ENCODE results near the gene ZSWIM8. TPM values are rescaled to one million over a fixed set of nuclear protein-coding genes. Genes with fewer than 3 reads are reported as not detected.

The ZSWIM8 gene
- total and polyA plus RNA-seq, 10 of the 15 experiments (the other 5 are each of a cell fraction or from before 2014, with no cell fraction given): 7.8 to 47.1 (median 23.6) TPM

DNA sequence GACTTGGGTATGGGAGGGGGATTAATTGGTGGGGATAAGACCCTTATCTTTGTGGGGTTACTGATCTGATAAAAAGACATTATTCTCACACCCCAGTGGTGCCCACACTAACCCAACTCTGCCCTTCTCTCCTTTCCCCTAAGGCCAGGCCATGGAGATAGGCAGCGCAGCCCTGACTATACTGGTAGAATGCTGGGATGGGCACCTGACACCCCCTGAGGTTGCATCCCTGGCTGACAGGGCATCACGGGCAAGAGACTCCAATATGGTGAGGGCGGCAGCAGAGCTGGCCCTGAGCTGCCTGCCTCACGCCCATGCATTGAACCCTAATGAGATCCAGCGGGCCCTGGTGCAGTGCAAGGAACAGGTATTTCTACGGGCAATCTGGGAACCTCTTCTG lies 12.7 kb downstream of the ZSWIM8 start:
- CTCF ChIA-PET: interaction anchor here (0.5 kb wide), 1 partner anchor 460 kb away, joined by 3 read pairs; no protein-coding TSS in a partner anchor
- intact Hi-C loops (cut with micrococcal nuclease; ENCODE audit: unreplicated experiment) (no loop called here), in situ Hi-C loops (cut with MboI) (no loop called here)
- no peak overlapping the region for H3K9ac ChIP-seq (ENCODE audit: control insufficient read depth, insufficient read depth, low read length)
- no peaks in the 10 kb centered on the region for H4K20me1 ChIP-seq (ENCODE audit: control insufficient read depth, insufficient read depth)
- H2AFZ ChIP-seq (ENCODE audit: control insufficient read depth, low read depth, low read length): no peak overlapping the region
- H3K4me2 ChIP-seq (ENCODE audit: control insufficient read depth, insufficient read depth): no peak overlapping the region
- POLR2A ChIA-PET: interaction anchor here (1.4 kb wide), 1 partner anchor 10 kb away, joined by 5 read pairs; no protein-coding TSS in a partner anchor
- ATAC-seq (no peak), DNase-seq (ENCODE audit: low read depth, low spot score) (no peak), FAIRE-seq (no peak)
- BruUV-seq (replicated peaks): no TSS peak
- no peaks in the 10 kb centered on the region for H3K9me3 ChIP-seq (replicated peaks; ENCODE audit: control insufficient read depth, insufficient read depth, low read length)
- SMC1A ChIA-PET (ENCODE audit: uncharacterized antibody, unreplicated experiment): interaction anchor here (0.6 kb wide), 1 partner anchor 149 kb away, joined by 3 read pairs; no protein-coding TSS in a partner anchor
- peaks cover 3% of the 10 kb centered on the region for H3K4me1 ChIP-seq (ENCODE audit: control insufficient read depth, insufficient read depth, low read length)
- no peaks in the 10 kb centered on the region for H3K27me3 ChIP-seq (replicated peaks in 1 of 2; ENCODE audit: control insufficient read depth in 2 of 2, insufficient read depth in 2 of 2, low read length in 1 of 2)
- no peak overlapping the region for H3K4me3 ChIP-seq
- H3K27ac ChIP-seq (ENCODE audit: control insufficient read depth, insufficient read depth): no peak overlapping the region
- RAD21 ChIA-PET (ENCODE audit: unreplicated experiment): no interaction called here
- no peaks in the 10 kb centered on the region; the same call in 1 of the 2 replicates for H3K79me2 ChIP-seq (ENCODE audit: control insufficient read depth, insufficient read depth, low read length)
- peaks cover 17 to 32% of the 10 kb centered on the region in 2 experiments for H3K36me3 ChIP-seq (ENCODE audit: control insufficient read depth in 2 of 2, insufficient read depth in 2 of 2, low read length in 1 of 2)
- TF ChIP-seq POLR2A (IDR thresholded peaks at IDR 0.05; ENCODE audit: low read depth, low read length) (peak; percentile 57), RELA (IDR thresholded peaks at IDR 0.05; ENCODE audit: borderline replicate concordance, partially characterized antibody) (no peak)
- WGBS (ENCODE audit: insufficient coverage, insufficient replicate concordance, low lambda C conversion rate, missing lambda C conversion rate): 98% methylated on average over 6 of the region's 6 CpGs

DNA sequence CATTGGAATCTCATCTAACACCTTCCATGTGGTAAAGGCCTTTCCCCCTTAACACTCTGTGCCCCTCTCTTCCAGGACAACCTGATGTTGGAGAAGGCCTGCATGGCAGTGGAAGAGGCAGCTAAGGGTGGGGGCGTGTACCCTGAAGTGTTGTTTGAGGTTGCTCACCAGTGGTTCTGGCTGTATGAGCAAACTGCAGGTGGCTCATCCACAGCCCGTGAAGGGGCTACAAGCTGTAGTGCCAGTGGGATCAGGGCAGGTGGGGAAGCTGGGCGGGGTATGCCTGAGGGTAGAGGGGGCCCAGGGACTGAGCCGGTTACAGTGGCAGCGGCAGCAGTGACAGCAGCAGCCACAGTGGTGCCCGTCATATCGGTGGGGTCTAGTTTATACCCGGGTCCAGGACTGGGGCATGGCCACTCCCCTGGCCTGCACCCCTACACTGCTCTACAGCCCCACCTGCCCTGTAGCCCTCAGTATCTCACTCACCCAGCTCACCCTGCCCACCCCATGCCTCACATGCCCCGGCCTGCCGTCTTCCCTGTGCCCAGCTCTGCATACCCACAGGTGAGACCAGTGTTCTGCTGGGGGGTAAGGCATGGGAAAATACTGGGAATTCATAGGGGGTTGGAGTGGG lies 13.6 kb downstream of the ZSWIM8 start:
- no peak overlapping the region for H3K9ac ChIP-seq (ENCODE audit: control insufficient read depth, insufficient read depth, low read length)
- DNase-seq (ENCODE audit: low read depth, low spot score) (no peak), ATAC-seq (no peak), FAIRE-seq (no peak)
- TF ChIP-seq POLR2A (IDR thresholded peaks at IDR 0.05; ENCODE audit: low read depth, low read length) (peak; percentile 74), POLR2AphosphoS2 (IDR thresholded peaks at IDR 0.05; ENCODE audit: low read depth, low read length) (0 out of 2 replicates have a peak, but pooled peaks have one; percentile 7), TAF1 (IDR thresholded peaks at IDR 0.05; ENCODE audit: borderline replicate concordance, low read depth, low read length) (no peak), MEF2A (IDR thresholded peaks at IDR 0.05; ENCODE audit: insufficient read depth, low read depth, low read length) (no peak), EZH2 (IDR thresholded peaks at IDR 0.05; ENCODE audit: borderline replicate concordance, control insufficient read depth, low read depth, low read length) (no peak), MTA3 (IDR thresholded peaks at IDR 0.05; ENCODE audit: borderline replicate concordance, low read length) (0 out of 2 replicates have a peak, but pooled peaks have one; percentile 22)
- ChIA-PET CTCF (no interaction called here), SMC1A (ENCODE audit: uncharacterized antibody, unreplicated experiment) (no interaction called here), POLR2A (interaction anchor here (1.4 to 1.9 kb wide), 2 partner anchors 11 kb away, joined by 5 to 7 read pairs; no protein-coding TSS in a partner anchor), RAD21 (ENCODE audit: unreplicated experiment) (no interaction called here)
- H4K20me1 ChIP-seq (ENCODE audit: control insufficient read depth, insufficient read depth): no peaks in the 10 kb centered on the region
- no peak overlapping the region for H2AFZ ChIP-seq (ENCODE audit: control insufficient read depth, low read depth, low read length)
- in situ Hi-C loops (cut with MboI): no loop called here
- H3K27ac ChIP-seq (ENCODE audit: control insufficient read depth, insufficient read depth): no peak overlapping the region
- no peaks in the 10 kb centered on the region for H3K9me3 ChIP-seq (replicated peaks; ENCODE audit: control insufficient read depth, insufficient read depth, low read length)
- H3K79me2 ChIP-seq (ENCODE audit: control insufficient read depth, insufficient read depth, low read length): no peaks in the 10 kb centered on the region; the same call in 1 of the 2 replicates
- intact Hi-C loops (cut with micrococcal nuclease; ENCODE audit: unreplicated experiment): no loop called here
- BruUV-seq (replicated peaks): no TSS peak
- H3K36me3 ChIP-seq (ENCODE audit: control insufficient read depth in 2 of 2, insufficient read depth in 2 of 2, low read length in 1 of 2): peaks cover 13 to 33% of the 10 kb centered on the region in 2 experiments
- H3K4me1 ChIP-seq (ENCODE audit: control insufficient read depth, insufficient read depth, low read length): peaks cover 13% of the 10 kb centered on the region
- no peak overlapping the region for H3K4me3 ChIP-seq
- no peak overlapping the region for H3K4me2 ChIP-seq (ENCODE audit: control insufficient read depth, insufficient read depth)
- 92% methylated on average over 10 of the region's 10 CpGs for WGBS (ENCODE audit: insufficient coverage, insufficient replicate concordance, low lambda C conversion rate, missing lambda C conversion rate)
- H3K27me3 ChIP-seq (replicated peaks in 1 of 2; ENCODE audit: control insufficient read depth in 2 of 2, insufficient read depth in 2 of 2, low read length in 1 of 2): no peaks in the 10 kb centered on the region

Measured in GM12878 (cell line).